ENCODE data around the gene RBCK1. TPM values are rescaled to one million over a fixed set of nuclear protein-coding genes. Genes with fewer than 3 reads are reported as not detected.

RBCK1 gene
- total and polyA plus RNA-seq, 9 of the 15 experiments (the other 6 are each of a cell fraction or from before 2014, with no cell fraction given), result 5.9 to 59.3 (median 26.5) TPM

DNA sequence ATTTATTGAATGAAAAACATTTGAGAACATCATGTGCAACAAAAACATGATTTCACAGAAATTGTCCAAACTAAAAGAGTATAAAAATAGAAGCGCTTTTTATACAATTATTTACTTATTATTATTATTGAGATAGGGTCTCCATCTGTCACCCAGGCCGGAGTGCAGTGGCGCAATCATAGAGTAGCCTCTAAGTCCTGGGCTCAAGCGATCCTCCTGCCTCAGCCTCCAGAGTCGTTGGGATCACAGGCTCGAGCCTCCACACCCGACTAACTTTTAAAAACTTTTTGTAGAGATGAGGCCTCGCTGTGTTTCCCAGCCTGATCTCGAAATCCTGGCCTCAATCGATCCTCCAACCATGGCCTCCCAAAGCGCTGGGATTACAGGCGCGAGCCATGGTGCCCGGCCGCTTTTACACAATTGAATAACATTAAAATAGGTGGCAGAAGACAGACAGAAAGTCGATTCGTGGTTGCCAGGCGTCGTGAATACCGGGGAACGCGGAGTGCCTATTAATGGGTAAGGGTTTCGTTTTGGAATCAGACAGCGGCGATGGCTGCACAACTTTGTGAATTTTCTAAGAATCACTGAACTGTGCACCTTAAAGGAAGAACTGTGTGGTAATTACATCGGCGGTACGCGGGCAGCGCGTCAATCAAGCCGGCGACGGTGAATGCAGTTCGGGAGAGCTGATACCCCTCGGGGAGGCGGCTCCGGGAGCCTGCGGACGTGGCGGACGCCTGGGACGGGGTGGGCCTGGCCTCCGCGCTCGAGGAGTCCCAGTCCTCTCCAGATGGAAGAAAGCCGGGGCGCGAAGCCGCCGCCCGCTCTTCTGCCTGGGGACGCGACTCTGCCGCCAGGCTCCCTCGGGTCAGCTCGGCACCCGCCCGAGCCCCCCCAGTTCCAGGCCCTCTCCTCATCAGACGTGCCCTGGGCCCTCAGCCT is 53.4 kb downstream of the RBCK1 start:
- Histone ChIP-seq H3K9me3 (replicated peaks; ENCODE audit: control insufficient read depth, insufficient read depth, low read depth, low read length) (no peaks in the 10 kb centered on the region), H3K27me3 (ENCODE audit: control insufficient read depth in 2 of 2, insufficient read depth in 2 of 2, low read length in 2 of 2) (no peaks in the 10 kb centered on the region), H3K9me1 (ENCODE audit: control insufficient read depth, insufficient read depth, low read length) (no peaks in the 10 kb centered on the region), H3K27ac (ENCODE audit: extremely low read depth, low read depth, low read length) (peak overlapping the region; percentile 89), H3K36me3 (ENCODE audit: control insufficient read depth, insufficient read depth, low read length) (peaks cover 17% of the 10 kb centered on the region; the same call in 1 of the 3 replicates), H3K4me3 (peak overlapping the region; percentile 93), H3K4me2 (ENCODE audit: insufficient read depth, low read length) (peak overlapping the region; percentile 82), H4K20me1 (replicated peaks; ENCODE audit: control insufficient read depth, insufficient read depth, low read length) (peaks cover 16% of the 10 kb centered on the region), H2AFZ (ENCODE audit: low read depth, low read length) (peak overlapping the region; percentile 51; the same call in 1 of the 2 replicates), H3K79me2 (ENCODE audit: control insufficient read depth, insufficient read depth, low read length) (peaks cover 56% of the 10 kb centered on the region), H3K4me1 (replicated peaks in 1 of 2; ENCODE audit: control insufficient read depth in 2 of 2, insufficient read depth in 2 of 2, low read length in 2 of 2) (peaks cover 4 to 21% of the 10 kb centered on the region in 2 experiments; a peak in 4 of 5 replicates), H3K9ac (ENCODE audit: insufficient read depth in 1 of 2, low read depth in 2 of 2, low read length in 2 of 2) (peak overlapping the region; percentile 78 to 97)
- FAIRE-seq (peak; percentile 26), ATAC-seq (peak; percentile 64), DNase-seq (ENCODE audit: extremely low read depth in 1 of 4, low spot score in 3 of 4) (peak in 1 of 4 experiments; percentile 49)
- ChIA-PET POLR2A (interaction anchor here (0.6 to 1.6 kb wide), 8 partner anchors 11 to 191 kb away, joined by 3 to 8 read pairs (median 4); no protein-coding TSS in a partner anchor), CTCF (ENCODE audit: low intra/inter-chr PET ratio) (no interaction called here)
- WGBS (ENCODE audit: insufficient coverage, low coverage, missing lambda C conversion rate), result 2% methylated on average over 37 of the region's 60 CpGs
- intact Hi-C loops (cut with micrococcal nuclease) (loop anchor here (5.0 kb wide), 1 partner anchor 59 kb away; no protein-coding TSS in a partner anchor), in situ Hi-C loops (cut with MboI) (no loop called here)
- TSS peak; percentile 46 for BruUV-seq (replicated peaks)
- TF ChIP-seq SRF (CRISPR knock-in tag; IDR thresholded peaks at IDR 0.05) (no peak), RBM25 (IDR thresholded peaks at IDR 0.05; ENCODE audit: low read depth, low read length, severe bottlenecking) (peak; percentile 61), SAP30 (IDR thresholded peaks at IDR 0.05; ENCODE audit: borderline replicate concordance, insufficient read depth, low read depth, low read length, poor library complexity, severe bottlenecking) (peak; percentile 58), ZFX (CRISPR knock-in tag; IDR thresholded peaks at IDR 0.05) (peak; percentile 72), RBFOX2 (IDR thresholded peaks at IDR 0.05; ENCODE audit: low read depth, low read length) (peak; percentile 78), ILK (tag; IDR thresholded peaks at IDR 0.05; ENCODE audit: borderline replicate concordance, low read depth) (no peak), ZC3H4 (CRISPR knock-in tag; IDR thresholded peaks at IDR 0.05; ENCODE audit: borderline replicate concordance) (0 out of 2 replicates have a peak, but pooled peaks have one; percentile 66), USF1 (CRISPR knock-in tag; IDR thresholded peaks at IDR 0.05) (0 out of 2 replicates have a peak, but pooled peaks have one; percentile 33)
- TF ChIP-seq, protein P1, sequence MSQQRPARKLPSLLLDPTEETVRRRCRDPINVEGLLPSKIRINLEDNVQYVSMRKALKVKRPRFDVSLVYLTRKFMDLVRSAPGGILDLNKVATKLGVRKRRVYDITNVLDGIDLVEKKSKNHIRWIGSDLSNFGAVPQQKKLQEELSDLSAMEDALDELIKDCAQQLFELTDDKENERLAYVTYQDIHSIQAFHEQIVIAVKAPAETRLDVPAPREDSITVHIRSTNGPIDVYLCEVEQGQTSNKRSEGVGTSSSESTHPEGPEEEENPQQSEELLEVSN (IDR thresholded peaks at IDR 0.05; ENCODE audit: borderline replicate concordance in 1 of 2, extremely low read depth in 1 of 2, insufficient read depth in 1 of 2, insufficient read length in 1 of 2, low read depth in 1 of 2, low read length in 1 of 2, poor library complexity in 1 of 2, severe bottlenecking in 1 of 2), result peak in 1 of 2 experiments; percentile 21
- TF ChIP-seq, protein P2, sequence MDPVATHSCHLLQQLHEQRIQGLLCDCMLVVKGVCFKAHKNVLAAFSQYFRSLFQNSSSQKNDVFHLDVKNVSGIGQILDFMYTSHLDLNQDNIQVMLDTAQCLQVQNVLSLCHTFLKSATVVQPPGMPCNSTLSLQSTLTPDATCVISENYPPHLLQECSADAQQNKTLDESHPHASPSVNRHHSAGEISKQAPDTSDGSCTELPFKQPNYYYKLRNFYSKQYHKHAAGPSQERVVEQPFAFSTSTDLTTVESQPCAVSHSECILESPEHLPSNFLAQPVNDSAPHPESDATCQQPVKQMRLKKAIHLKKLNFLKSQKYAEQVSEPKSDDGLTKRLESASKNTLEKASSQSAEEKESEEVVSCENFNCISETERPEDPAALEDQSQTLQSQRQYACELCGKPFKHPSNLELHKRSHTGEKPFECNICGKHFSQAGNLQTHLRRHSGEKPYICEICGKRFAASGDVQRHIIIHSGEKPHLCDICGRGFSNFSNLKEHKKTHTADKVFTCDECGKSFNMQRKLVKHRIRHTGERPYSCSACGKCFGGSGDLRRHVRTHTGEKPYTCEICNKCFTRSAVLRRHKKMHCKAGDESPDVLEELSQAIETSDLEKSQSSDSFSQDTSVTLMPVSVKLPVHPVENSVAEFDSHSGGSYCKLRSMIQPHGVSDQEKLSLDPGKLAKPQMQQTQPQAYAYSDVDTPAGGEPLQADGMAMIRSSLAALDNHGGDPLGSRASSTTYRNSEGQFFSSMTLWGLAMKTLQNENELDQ (CRISPR knock-in tag; IDR thresholded peaks at IDR 0.05; ENCODE audit: borderline replicate concordance), result 0 out of 2 replicates have a peak, but pooled peaks have one; percentile 48
- TF ChIP-seq, protein P3, sequence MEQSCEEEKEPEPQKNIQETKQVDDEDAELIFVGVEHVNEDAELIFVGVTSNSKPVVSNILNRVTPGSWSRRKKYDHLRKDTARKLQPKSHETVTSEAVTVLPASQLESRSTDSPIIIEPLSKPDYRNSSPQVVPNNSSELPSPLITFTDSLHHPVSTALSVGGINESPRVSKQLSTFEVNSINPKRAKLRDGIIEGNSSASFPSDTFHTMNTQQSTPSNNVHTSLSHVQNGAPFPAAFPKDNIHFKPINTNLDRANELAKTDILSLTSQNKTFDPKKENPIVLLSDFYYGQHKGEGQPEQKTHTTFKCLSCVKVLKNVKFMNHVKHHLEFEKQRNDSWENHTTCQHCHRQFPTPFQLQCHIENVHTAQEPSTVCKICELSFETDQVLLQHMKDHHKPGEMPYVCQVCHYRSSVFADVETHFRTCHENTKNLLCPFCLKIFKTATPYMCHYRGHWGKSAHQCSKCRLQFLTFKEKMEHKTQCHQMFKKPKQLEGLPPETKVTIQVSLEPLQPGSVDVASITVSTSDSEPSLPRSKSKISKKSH (CRISPR knock-in tag; IDR thresholded peaks at IDR 0.05), result no peak
